Measurements from ENCODE around the gene TNRC6B.
"Not testable (repeated sequence)": the region's sequence is repeated elsewhere in the genome, so short reads cannot be mapped to it uniquely, and the experiment has no call there.

The TNRC6B gene

GRCh38 chr22:40368016-40368415, 190.3 kb downstream of the TNRC6B start:
- CTCF ChIA-PET, result interaction anchor here (1.3 to 1.8 kb wide), 2 partner anchors 20 to 30 kb away, joined by 4 to 7 read pairs; no protein-coding TSS in a partner anchor
- no peak for TF ChIP-seq CTCF (IDR thresholded peaks at IDR 0.05; ENCODE audit: control extremely low read depth, extremely low read depth, low read depth, missing control alignments)
- POLR2A ChIA-PET, result no interaction called here
- no peak for DNase-seq (ENCODE audit: extremely low spot score)

- no peak for DNase-seq (ENCODE audit: extremely low spot score)
- CTCF ChIA-PET, result interaction anchor here (1.3 kb wide), 1 partner anchor 21 kb away, joined by 7 read pairs; no protein-coding TSS in a partner anchor
- POLR2A ChIA-PET, result no interaction called here
- no peak for TF ChIP-seq CTCF (IDR thresholded peaks at IDR 0.05; ENCODE audit: control extremely low read depth, extremely low read depth, low read depth, missing control alignments)
Observed at GRCh38 chr22:40368836-40369235, 191.1 kb downstream of the TNRC6B start.

- TF ChIP-seq CTCF (IDR thresholded peaks at IDR 0.05; ENCODE audit: control extremely low read depth, extremely low read depth, low read depth, missing control alignments), result no peak
- ChIA-PET POLR2A (no interaction called here), CTCF (interaction anchor here (1.6 to 1.7 kb wide), 2 partner anchors 9 to 17 kb away, joined by 3 to 5 read pairs; no protein-coding TSS in a partner anchor)
- DNase-seq (ENCODE audit: extremely low spot score), result no peak
Observed at GRCh38 chr22:40374567-40374966, 196.8 kb downstream of the TNRC6B start.

- POLR2A ChIA-PET, result no interaction called here
- CTCF ChIA-PET, result interaction anchor here (1.3 to 1.9 kb wide), 3 partner anchors 9 to 12 kb away, joined by 4 to 6 read pairs (median 4); no protein-coding TSS in a partner anchor
Observed at GRCh38 chr22:40376149-40376548, 198.4 kb downstream of the TNRC6B start.

GRCh38 chr22:40377931-40378330, 200.2 kb downstream of the TNRC6B start:
- no peak for DNase-seq (ENCODE audit: extremely low spot score)
- CTCF ChIA-PET, result interaction anchor here (0.7 to 1.5 kb wide), 2 partner anchors 59 to 268 kb away, joined by 3 to 9 read pairs; no protein-coding TSS in a partner anchor
- POLR2A ChIA-PET, result no interaction called here
- no peak for TF ChIP-seq CTCF (IDR thresholded peaks at IDR 0.05; ENCODE audit: control extremely low read depth, extremely low read depth, low read depth, missing control alignments)

More at GRCh38 chr22:40376149-40376548, 198.4 kb downstream of the TNRC6B start:
- DNase-seq (ENCODE audit: extremely low spot score), result no peak
- no peak for TF ChIP-seq CTCF (IDR thresholded peaks at IDR 0.05; ENCODE audit: control extremely low read depth, extremely low read depth, low read depth, missing control alignments)

GRCh38 chr22:40378448-40378847, 200.7 kb downstream of the TNRC6B start:
- DNase-seq (ENCODE audit: extremely low spot score); POLR2A ChIA-PET: not testable (repeated sequence)
- CTCF ChIA-PET, result interaction anchor here (1.3 to 1.6 kb wide), 2 partner anchors 28 to 30 kb away, joined by 3 to 4 read pairs; no protein-coding TSS in a partner anchor

- ChIA-PET POLR2A (no interaction called here), CTCF (interaction anchor here (1.9 kb wide), 1 partner anchor 9 kb away, joined by 5 read pairs; no protein-coding TSS in a partner anchor)
- no peak for TF ChIP-seq CTCF (IDR thresholded peaks at IDR 0.05; ENCODE audit: control extremely low read depth, extremely low read depth, low read depth, missing control alignments)
Observed at GRCh38 chr22:40381461-40381860, 203.7 kb downstream of the TNRC6B start.

More at GRCh38 chr22:40381461-40381860, 203.7 kb downstream of the TNRC6B start:
- no peak for DNase-seq (ENCODE audit: extremely low spot score)
